CD14-positive monocyte (primary cell): ENCODE results near the gene MIPOL1. TPM values are rescaled to one million over a fixed set of nuclear protein-coding genes. Genes with fewer than 3 reads are reported as not detected.

Experiments
- DNase-seq, 3 donors: peaks; one replicate each; pipeline ENCODE4 v3.0.0-alpha.2; 2011 to 2022
- H2AFZ ChIP-seq: 2 replicates; pipeline ENCODE4 v1.6.0; 2012; ENCODE audit warnings: mild to moderate bottlenecking, low read depth, low read length, inconsistent platforms; ENCODE audit not compliant: insufficient read depth, poor library complexity, severe bottlenecking
- H3K27ac ChIP-seq, 2 donors: 1 replicate in 1 of 2; 2 replicates in 1 of 2; pipeline ENCODE4 v1.5.1; 2012 to 2013; ENCODE audit warnings: low read length in 2 of 2, control low read depth in 1 of 2, inconsistent platforms in 1 of 2, low read depth in 1 of 2, mild to moderate bottlenecking in 1 of 2
- H3K27me3 ChIP-seq, 2 donors: one replicate each; pipeline versions ENCODE4 v1.6.0 to v1.6.1; 2011 to 2013; ENCODE audit warnings: low read length in 2 of 2; ENCODE audit not compliant: control insufficient read depth in 2 of 2, insufficient read depth in 2 of 2
- H3K36me3 ChIP-seq, 2 donors: replicated peaks in 1 of 2; 1 replicate in 1 of 2; 2 replicates in 1 of 2; pipeline versions ENCODE4 v1.5.1 to v1.6.1; 2012 to 2013; ENCODE audit warnings: low read length in 2 of 2, control low read depth in 1 of 2, inconsistent platforms in 1 of 2, mild to moderate bottlenecking in 1 of 2; ENCODE audit not compliant: insufficient read depth in 2 of 2, control insufficient read depth in 1 of 2
- H3K4me1 ChIP-seq, 2 donors: 1 replicate in 1 of 2; 2 replicates in 1 of 2; pipeline versions ENCODE4 v1.5.1 to v1.6.1; 2012 to 2013; ENCODE audit warnings: low read length in 2 of 2, control low read depth in 1 of 2, inconsistent platforms in 1 of 2, mild to moderate bottlenecking in 1 of 2, moderate library complexity in 1 of 2; ENCODE audit not compliant: insufficient read depth in 2 of 2, control insufficient read depth in 1 of 2
- H3K4me2 ChIP-seq: replicated peaks from 2 replicates; pipeline ENCODE3; 2012; ENCODE audit warnings: low read length, moderate library complexity, mild to moderate bottlenecking; ENCODE audit not compliant: poor library complexity, severe bottlenecking; ENCODE audit errors: extremely low read depth
- H3K4me3 ChIP-seq, 3 experiments: fragments of 200-600 bp in 1 of 3; sonication (generic) in 1 of 3; replicated peaks in 1 of 3; 1 replicate in 2 of 3; 2 replicates in 1 of 3; pipeline ENCODE4 v1.5.1; 2011 to 2013; ENCODE audit warnings: low read length in 3 of 3, mild to moderate bottlenecking in 3 of 3, control low read depth in 2 of 3, low read depth in 2 of 3, inconsistent platforms in 1 of 3, moderate library complexity in 1 of 3
- H3K79me2 ChIP-seq: 2 replicates; pipeline ENCODE4 v1.6.0; 2012; ENCODE audit warnings: mild to moderate bottlenecking, control low read depth, inconsistent platforms, low read length, moderate library complexity; ENCODE audit not compliant: insufficient read depth
- H3K9ac ChIP-seq: 2 replicates; pipeline ENCODE4 v1.6.0; 2017; ENCODE audit warnings: low read length, mild to moderate bottlenecking; ENCODE audit not compliant: insufficient read depth, poor library complexity, severe bottlenecking
- H3K9me3 ChIP-seq, 2 donors: replicated peaks in 1 of 2; 1 replicate in 1 of 2; 2 replicates in 1 of 2; pipeline versions ENCODE4 v1.5.1 to v1.6.1; 2012 to 2013; ENCODE audit warnings: low read length in 2 of 2, control low read depth in 1 of 2; ENCODE audit not compliant: control insufficient read depth in 1 of 2, insufficient read depth in 1 of 2
- H4K20me1 ChIP-seq: 2 replicates; pipeline ENCODE4 v1.6.0; 2012; ENCODE audit warnings: mild to moderate bottlenecking, low read length, control low read depth, moderate library complexity; ENCODE audit not compliant: insufficient read depth
- H3K27ac Mint-ChIP-seq, 7 donors: one replicate each; pipeline ENCODE4 v1.8.0; 2020; ENCODE audit warnings: mild to moderate bottlenecking in 7 of 7, mixed read lengths in 7 of 7, moderate library complexity in 6 of 7, inconsistent platforms in 2 of 7
- H3K27me3 Mint-ChIP-seq, 3 donors: one replicate each; pipeline ENCODE4 v1.8.0; 2021 to 2022; ENCODE audit warnings: low read depth in 3 of 3, mild to moderate bottlenecking in 3 of 3, mixed read lengths in 3 of 3, moderate library complexity in 3 of 3, inconsistent platforms in 1 of 3
- H3K36me3 Mint-ChIP-seq, 2 donors: one replicate each; pipeline ENCODE4 v1.8.0; 2020; ENCODE audit warnings: mixed read lengths in 2 of 2, inconsistent platforms in 1 of 2, mild to moderate bottlenecking in 1 of 2
- H3K4me1 Mint-ChIP-seq: one replicate; pipeline ENCODE4 v1.8.0; 2020; ENCODE audit warnings: mild to moderate bottlenecking, mixed read lengths
- H3K4me3 Mint-ChIP-seq, 2 donors: one replicate each; pipeline ENCODE4 v1.8.0; 2020; ENCODE audit warnings: mild to moderate bottlenecking in 2 of 2, mixed read lengths in 2 of 2, moderate library complexity in 1 of 2
- H3K9me3 Mint-ChIP-seq, 7 donors: one replicate each; pipeline ENCODE4 v1.8.0; 2020 to 2022; ENCODE audit warnings: mixed read lengths in 7 of 7, mild to moderate bottlenecking in 6 of 7, moderate library complexity in 6 of 7, inconsistent platforms in 2 of 7
- WGBS: methylation state at CpG from one replicate; pipeline ENCODE4 v1.1.5; 2013; ENCODE audit warnings: missing lambda C conversion rate; ENCODE audit not compliant: insufficient coverage; 5-methylcytosine and 5-hydroxymethylcytosine counted together
- intact Hi-C, 2 donors: fragments of 100-400 bp; cut with micrococcal nuclease; formaldehyde crosslinking; loops; one replicate each; pipeline versions ENCODE4 v1.15.0 to v1.15.1; 2023
- polyA plus RNA-seq, 3 donors: library from polyadenylated mRNA; depleted of rRNA in 1 of 3; unstranded in 2 of 3; stranded (reverse) in 1 of 3; fragments of 300-500 nt in 2 of 3; fragments of >200 nt in 1 of 3; fragmentation: Illumina TruSeq in 2 of 3; gene quantifications; 1 replicate in 2 of 3; 2 replicates in 1 of 3; pipeline ENCODE4 v1.2.3, GENCODE V29; 2012 to 2021
- TF ChIP-seq, protein P1 (sequence below): fragments of 200-600 bp; IDR thresholded peaks from one replicate; pipeline ENCODE4 v1.8.0; 2022; ENCODE audit warnings: antibody characterized with exemption, mild to moderate bottlenecking

MIPOL1 gene
- polyA plus RNA-seq, 3 donors = not detected

DNA sequence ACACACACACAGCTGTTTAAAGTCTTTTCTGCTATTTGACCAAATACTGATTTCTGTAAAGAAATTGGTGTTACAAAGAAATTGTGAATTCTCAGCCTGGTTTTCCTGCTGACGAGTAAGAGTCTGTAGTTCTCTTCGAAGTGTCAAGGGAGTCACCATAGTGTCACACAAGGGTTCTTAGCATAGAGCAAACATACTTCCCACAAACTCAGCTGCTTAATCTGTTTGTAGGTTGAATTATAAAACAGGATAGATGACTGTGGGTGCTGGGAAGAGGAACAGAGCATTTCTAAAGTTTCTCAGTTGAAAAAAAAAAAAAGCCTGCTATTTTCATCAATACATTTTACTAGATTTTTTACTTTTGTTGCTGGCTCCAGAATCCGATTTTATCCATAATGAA is 314.4 kb downstream of the MIPOL1 start:
- no CpG with 5 or more reads among the region's 3 CpGs for WGBS
- H3K4me3 Mint-ChIP-seq = no peak overlapping the region
- no peaks in the 10 kb centered on the region for H3K36me3 ChIP-seq
- intact Hi-C loops = no loop called here
- no peaks in the 10 kb centered on the region for H3K36me3 Mint-ChIP-seq
- H3K4me3 ChIP-seq = no peak overlapping the region
- H4K20me1 ChIP-seq = no peaks in the 10 kb centered on the region
- H3K4me2 ChIP-seq = no peak overlapping the region
- H3K27ac Mint-ChIP-seq = no peak overlapping the region
- TF ChIP-seq, protein P1, sequence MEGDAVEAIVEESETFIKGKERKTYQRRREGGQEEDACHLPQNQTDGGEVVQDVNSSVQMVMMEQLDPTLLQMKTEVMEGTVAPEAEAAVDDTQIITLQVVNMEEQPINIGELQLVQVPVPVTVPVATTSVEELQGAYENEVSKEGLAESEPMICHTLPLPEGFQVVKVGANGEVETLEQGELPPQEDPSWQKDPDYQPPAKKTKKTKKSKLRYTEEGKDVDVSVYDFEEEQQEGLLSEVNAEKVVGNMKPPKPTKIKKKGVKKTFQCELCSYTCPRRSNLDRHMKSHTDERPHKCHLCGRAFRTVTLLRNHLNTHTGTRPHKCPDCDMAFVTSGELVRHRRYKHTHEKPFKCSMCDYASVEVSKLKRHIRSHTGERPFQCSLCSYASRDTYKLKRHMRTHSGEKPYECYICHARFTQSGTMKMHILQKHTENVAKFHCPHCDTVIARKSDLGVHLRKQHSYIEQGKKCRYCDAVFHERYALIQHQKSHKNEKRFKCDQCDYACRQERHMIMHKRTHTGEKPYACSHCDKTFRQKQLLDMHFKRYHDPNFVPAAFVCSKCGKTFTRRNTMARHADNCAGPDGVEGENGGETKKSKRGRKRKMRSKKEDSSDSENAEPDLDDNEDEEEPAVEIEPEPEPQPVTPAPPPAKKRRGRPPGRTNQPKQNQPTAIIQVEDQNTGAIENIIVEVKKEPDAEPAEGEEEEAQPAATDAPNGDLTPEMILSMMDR = no peak
- no peaks in the 10 kb centered on the region for H3K9me3 ChIP-seq
- H3K79me2 ChIP-seq = no peaks in the 10 kb centered on the region
- no peaks in the 10 kb centered on the region for H3K27me3 ChIP-seq
- H3K9ac ChIP-seq = no peak overlapping the region
- peaks cover 0 to 6% (median 0%) of the 10 kb centered on the region in 7 donors for H3K9me3 Mint-ChIP-seq
- no peak for DNase-seq
- H3K4me1 Mint-ChIP-seq = no peaks in the 10 kb centered on the region
- H3K4me1 ChIP-seq = no peaks in the 10 kb centered on the region
- H2AFZ ChIP-seq = no peak overlapping the region
- H3K27me3 Mint-ChIP-seq = no peaks in the 10 kb centered on the region
- H3K27ac ChIP-seq = no peak overlapping the region

- Histone ChIP-seq H3K9ac (no peak overlapping the region), H3K27ac (no peak overlapping the region), H3K36me3 (no peaks in the 10 kb centered on the region), H2AFZ (no peak overlapping the region), H3K4me2 (no peak overlapping the region), H3K9me3 (no peaks in the 10 kb centered on the region), H3K79me2 (no peaks in the 10 kb centered on the region), H4K20me1 (no peaks in the 10 kb centered on the region), H3K4me1 (no peaks in the 10 kb centered on the region), H3K27me3 (no peaks in the 10 kb centered on the region), H3K4me3 (no peak overlapping the region)
- peaks cover 0 to 3% (median 0%) of the 10 kb centered on the region in 7 donors for H3K9me3 Mint-ChIP-seq
- WGBS = no CpG with 5 or more reads among the region's 3 CpGs
- no peak overlapping the region for H3K27ac Mint-ChIP-seq
- no peaks in the 10 kb centered on the region for H3K36me3 Mint-ChIP-seq
- H3K4me1 Mint-ChIP-seq = no peaks in the 10 kb centered on the region
- intact Hi-C loops = no loop called here
- H3K4me3 Mint-ChIP-seq = no peak overlapping the region
- H3K27me3 Mint-ChIP-seq = no peaks in the 10 kb centered on the region
- TF ChIP-seq, protein P1 = no peak
- no peak for DNase-seq
Observed at GRCh38 chr14:37515771-37516170, 318.0 kb downstream of the MIPOL1 start.
